ENCODE data around the gene JAML.
"Not testable (repeated sequence)": the region's sequence is repeated elsewhere in the genome, so short reads cannot be mapped to it uniquely, and the experiment has no call there.

Gene JAML

GRCh38 chr11:118193910-118194566, 30.8 kb downstream of the JAML start:
- DNase-seq (ENCODE audit: low read depth), result no peak

GRCh38 chr11:118192817-118193216, 32.0 kb downstream of the JAML start:
- not testable (repeated sequence) for DNase-seq (ENCODE audit: low read depth)

- DNase-seq (ENCODE audit: low read depth), result not testable (repeated sequence)
Observed at GRCh38 chr11:118190942-118191506, 33.8 kb downstream of the JAML start.

- no peak for DNase-seq (ENCODE audit: low read depth)
Observed at GRCh38 chr11:118186346-118187107, 38.3 kb downstream of the JAML start.

- no peak for DNase-seq (ENCODE audit: low read depth)
Observed at GRCh38 chr11:118184784-118185579, 39.8 kb downstream of the JAML start.

- DNase-seq (ENCODE audit: low read depth), result not testable (repeated sequence)
Observed at GRCh38 chr11:118183691-118184090, 41.1 kb downstream of the JAML start.

- peak; percentile 41 for DNase-seq (ENCODE audit: low read depth)
Observed at GRCh38 chr11:118180300-118180703, 44.5 kb downstream of the JAML start.

GRCh38 chr11:118176778-118177134, 48.1 kb downstream of the JAML start:
- no peak for DNase-seq (ENCODE audit: low read depth)

- DNase-seq (ENCODE audit: low read depth), result peak; percentile 12
Observed at GRCh38 chr11:118175993-118176777, 48.6 kb downstream of the JAML start, which contains the start of gene SCN2B. Gene SCN2B, minus strand, starts transcription at chr11:118176639. Its CDS starts 208 bp downstream, at chr11:118176431.

GRCh38 chr11:118175031-118175992, 49.5 kb downstream of the JAML start:
- no peak for DNase-seq (ENCODE audit: low read depth)

GRCh38 chr11:118174006-118174567, 50.7 kb downstream of the JAML start:
- no peak for DNase-seq (ENCODE audit: low read depth)

- no peak for DNase-seq (ENCODE audit: low read depth)
Observed at GRCh38 chr11:118172356-118172755, 52.5 kb downstream of the JAML start.

- peak; percentile 43 for DNase-seq (ENCODE audit: low read depth)
Observed at GRCh38 chr11:118171269-118172062, 53.3 kb downstream of the JAML start.

GRCh38 chr11:118170882-118171268, 53.9 kb downstream of the JAML start:
- no peak for DNase-seq (ENCODE audit: low read depth)

- no peak for DNase-seq (ENCODE audit: low read depth)
Observed at GRCh38 chr11:118170231-118170630, 54.6 kb downstream of the JAML start.

GRCh38 chr11:118169300-118170140, 55.3 kb downstream of the JAML start:
- DNase-seq (ENCODE audit: low read depth), result no peak

- DNase-seq (ENCODE audit: low read depth), result no peak
Observed at GRCh38 chr11:118168751-118169150, 56.1 kb downstream of the JAML start.

GRCh38 chr11:118168316-118168715, 56.5 kb downstream of the JAML start:
- no peak for DNase-seq (ENCODE audit: low read depth)

Data from fibroblast of the conjunctiva (primary cell).